ENCODE measurements around the gene SH3TC1.

SH3TC1 gene

DNA sequence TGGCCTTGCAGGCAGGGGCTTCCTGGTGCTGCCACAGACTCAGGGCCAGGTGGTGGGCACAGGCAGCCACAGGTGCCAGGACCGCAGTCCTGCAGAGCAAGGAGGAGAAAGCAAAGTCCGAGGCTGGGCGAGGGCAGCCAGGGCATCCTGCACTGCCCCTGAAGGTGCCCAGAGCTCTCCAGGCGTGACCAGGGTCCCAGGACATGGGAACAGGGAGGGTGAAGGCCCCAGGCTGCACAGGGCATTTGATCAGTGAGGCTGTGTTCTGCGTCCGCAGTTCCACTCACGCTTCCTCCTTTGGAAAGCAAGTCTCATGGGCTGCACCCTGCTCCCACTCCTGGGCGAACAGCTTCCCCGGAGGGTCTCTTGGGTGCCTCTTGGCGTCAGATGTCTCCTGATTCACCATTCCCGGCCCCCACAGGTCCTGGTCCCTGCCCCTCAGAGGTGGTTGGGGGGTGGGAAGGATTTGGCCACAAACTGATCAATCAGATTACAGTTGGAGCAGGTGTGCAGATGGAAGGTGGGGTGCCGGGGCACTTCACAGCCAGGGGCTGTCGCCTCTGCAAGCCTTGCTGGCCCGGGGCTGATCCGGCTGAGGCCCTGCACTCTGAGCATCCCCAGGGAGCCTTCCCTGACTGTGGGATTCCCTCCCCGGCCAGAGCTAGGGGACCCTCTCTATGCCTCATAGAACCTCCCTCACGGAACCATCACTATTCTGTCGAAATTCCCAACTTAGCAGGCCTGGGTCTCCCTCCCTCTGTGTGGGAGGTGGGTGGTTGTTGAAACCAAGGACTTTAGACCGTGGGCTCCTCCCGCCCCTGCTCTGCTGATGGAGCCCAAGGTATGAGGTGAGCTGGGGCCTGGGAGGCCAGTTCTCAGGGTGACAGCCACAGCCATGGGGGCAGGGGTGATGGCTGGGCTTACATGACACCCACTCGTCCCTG lies 3.3 kb downstream of the SH3TC1 start:
- DNase-seq, result no peak

DNA sequence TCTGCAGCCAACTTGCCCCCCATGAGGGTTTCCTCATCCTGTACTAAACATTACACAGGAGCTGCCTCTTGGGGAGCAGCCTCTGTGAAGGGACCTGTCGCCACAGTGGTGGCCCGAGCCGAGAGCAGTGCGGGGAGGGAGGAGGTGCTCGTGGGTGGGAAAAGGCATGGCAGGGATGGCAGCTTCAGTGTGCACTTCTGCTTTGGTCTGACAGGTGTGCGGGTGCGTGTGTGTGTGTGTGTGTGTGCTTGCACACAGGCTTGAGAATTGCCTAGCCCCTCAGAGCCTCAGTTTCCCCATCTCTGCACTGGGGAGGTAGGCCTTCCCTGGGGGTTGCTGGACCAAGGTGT lies 3.9 kb downstream of the SH3TC1 start:
- no peak for DNase-seq

DNA sequence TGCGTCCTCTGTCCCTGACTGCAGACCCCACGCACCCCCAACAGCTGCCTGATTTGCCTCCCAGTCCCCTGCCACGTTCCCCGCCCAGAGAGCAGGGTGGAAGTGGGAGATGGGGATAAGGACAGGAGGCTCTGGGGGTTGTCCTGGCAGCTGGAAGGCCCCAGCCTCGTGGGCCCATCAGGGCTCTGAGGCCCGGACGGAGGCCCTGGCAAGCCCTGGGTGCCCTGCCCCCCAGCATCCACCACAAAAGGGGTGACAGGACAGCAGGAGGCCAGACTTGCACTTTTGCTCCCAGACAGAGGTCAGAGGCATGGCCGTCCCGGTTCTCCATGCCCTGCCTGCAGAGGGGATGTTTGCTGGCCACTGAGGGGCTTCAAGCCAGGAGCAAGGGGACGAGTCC lies 4.7 kb downstream of the SH3TC1 start:
- no peak for DNase-seq

DNA sequence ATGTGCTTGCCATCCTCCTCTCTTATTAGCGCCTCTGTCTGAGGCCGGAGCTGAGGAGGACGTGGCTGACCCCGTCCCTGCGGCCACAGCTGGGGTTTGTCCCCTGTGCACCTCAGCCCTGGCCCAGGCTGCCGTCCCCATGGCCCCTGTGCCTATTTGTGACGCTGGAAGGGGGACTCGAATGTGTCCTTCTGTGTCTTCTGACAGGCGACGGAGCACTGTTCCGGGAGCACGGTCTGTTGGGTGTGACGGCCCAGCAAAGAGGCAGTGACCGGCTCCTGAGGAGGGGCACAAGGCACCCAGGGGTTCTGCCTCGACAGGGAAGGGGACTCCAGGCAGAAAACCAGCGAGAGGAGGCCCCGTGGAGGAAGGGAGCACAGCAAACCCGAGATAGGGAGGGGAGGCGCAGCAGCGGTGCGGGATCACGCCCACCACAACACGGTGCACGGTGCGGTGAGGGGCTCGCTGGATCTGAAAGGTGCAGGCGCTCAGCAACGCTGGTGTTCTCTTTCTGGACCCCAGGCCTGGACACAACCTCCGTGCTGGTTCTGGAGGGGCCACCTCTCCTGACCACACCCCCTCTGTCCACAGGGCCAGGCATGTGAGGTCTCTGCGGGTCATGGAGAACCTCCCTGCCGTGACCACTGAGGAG lies 5.6 kb downstream of the SH3TC1 start:
- DNase-seq, result no peak

DNA sequence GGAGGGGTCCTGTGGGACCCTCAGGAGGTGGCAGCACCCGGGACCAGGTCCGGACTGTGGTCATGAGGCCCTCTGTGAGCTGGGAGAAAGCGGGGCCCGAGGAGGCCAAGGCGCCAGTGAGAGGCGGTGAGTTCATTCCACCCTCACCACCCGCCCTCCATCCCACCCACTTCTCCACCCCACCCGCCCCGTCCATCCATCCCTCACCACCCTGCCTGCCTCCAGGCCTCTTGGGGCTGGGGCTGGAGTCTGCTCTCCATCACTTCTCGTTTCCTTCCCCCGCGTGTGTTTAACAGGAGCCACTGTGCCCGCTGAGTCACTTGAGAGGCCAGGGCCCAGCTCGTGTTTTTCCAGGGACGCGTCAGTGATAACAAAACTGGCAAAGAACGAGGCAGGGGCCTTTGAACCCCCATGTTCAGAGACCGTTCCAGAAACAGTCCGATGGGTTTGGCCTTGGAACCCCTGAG lies 6.2 kb downstream of the SH3TC1 start:
- no peak for DNase-seq

DNA sequence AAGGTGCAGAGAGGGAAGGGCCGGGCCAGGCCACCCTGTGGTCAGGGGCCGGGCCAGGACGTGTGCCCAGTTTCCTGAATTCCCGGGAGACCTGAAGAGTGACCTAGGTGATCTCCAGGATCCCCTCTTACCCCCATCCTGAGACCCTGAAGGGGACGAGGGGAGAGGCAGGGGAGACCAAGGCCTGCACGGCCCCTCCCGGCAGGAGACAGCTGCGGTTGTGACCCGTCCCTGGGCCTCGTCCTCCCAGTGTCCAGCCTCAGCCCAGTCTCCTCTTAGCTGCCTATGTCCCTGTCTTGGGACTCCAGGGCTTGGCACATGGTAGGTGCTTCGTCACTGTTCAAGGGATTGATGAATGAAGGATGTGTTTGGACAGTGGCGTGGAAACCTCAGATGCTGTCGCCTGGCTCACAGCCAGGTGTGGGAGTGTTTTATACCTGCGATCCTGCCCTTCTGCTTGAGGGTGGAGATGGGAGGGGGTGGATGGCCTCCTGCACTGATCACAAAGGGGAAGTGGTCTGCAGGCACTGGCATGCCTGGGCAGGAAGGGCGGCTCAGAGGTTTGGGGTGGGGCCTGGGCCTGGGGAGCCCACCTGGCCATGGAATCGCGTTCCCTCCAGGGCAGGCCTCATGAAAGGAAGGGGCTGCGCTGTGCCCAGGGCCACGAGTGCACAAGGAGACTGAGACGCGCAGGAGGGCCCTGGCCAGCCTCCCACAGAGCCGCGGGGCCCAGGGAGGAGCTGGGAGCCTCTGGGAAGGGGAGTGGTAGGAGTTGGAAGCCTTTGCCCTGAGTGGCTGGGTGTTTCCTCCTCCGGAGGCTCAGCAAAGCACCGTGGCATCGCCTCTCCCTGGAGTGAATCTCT lies 6.9 kb downstream of the SH3TC1 start:
- DNase-seq, result no peak

DNA sequence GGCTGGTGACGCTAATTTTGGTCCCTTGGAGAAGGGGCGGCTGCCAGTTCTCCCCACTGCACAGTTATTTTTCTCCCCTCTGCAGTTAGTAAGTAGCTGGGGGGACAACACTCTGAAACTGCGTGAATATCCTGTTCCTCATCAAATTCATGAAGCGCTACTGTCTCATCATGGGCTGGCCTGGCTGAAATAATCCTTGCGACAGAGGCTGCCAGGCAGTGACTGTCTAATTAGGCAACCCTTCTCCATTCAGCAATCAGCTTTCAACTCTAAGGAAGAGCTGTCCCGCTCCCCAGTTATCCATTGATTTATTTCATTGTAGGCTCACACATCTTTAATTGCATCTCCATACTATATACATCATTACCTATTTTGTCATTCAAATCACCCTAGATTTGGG lies 8.2 kb downstream of the SH3TC1 start:
- no peak for DNase-seq

DNA sequence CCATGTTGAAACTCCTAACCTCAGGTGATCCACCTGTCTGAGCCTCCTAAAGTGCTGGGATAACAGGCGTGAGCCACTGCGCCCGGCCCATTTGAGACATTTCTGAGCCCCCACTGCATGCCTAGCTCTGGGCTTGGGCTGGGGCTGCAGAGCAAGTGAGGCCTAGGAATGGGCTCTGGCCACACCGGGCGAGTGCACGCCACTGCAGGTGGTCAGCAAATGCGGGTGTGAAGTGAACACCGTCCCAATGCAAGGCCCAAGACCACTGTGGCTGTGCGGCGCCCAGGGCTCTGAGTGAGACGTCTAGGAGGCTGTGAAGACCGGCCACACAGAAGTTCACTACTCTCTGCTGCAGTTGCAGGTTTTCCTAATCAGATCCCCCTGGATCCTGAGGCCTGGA lies 9.5 kb downstream of the SH3TC1 start:
- no peak for DNase-seq

DNA sequence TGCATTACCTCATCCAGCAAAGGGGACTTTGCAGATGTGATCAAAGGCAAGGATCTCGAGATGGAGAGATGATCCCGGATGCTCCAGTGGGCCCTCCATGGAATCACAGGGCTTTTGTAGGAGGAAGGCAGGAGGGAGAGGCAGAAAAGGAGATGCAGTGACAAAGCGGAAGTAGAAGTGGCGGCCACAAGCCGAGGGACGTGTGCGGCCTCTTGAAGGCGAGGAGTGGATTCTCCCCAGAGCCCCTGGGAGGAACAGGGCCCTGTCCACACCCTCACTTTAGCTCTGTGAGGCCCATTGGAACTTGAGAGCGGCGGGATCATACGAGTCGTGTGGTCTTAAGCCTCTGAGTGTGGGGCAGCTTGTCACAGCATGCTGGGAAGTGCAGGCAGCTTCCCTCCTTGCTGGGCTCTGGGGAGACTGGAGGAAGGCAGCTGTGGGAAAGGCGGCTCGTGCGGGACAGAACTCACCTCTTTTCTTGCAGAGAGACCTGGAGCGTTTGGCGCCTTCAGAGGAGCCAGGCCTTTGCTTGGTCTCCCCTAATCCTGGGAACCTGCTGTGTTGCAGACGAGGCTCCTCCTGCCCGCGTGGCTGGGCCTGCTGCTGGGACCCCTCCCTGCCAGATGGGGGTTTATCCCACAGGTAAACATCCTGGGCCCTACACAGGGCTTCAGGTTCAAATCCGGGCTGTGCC lies 10.2 kb downstream of the SH3TC1 start:
- DNase-seq, result no peak

DNA sequence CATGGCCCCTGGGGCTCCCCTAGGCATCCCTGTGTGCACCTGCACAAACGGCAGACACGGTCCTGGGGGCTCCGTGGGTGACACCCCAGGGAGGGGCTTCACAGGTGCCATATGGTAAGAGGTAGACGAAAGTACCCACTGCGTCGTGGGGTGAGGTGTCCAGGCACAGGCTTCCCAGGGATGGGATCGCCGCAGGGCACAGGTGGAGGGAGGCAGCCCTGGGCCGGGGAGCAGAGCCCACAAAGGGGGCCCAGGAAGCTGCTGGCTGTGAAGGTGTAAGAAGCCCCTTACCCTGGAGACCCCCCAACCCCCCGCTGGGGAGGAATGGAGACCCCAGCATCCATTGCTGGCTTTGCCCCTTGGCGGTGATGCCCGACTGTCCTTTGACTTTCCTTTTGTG lies 10.9 kb downstream of the SH3TC1 start:
- DNase-seq, result no peak

DNA sequence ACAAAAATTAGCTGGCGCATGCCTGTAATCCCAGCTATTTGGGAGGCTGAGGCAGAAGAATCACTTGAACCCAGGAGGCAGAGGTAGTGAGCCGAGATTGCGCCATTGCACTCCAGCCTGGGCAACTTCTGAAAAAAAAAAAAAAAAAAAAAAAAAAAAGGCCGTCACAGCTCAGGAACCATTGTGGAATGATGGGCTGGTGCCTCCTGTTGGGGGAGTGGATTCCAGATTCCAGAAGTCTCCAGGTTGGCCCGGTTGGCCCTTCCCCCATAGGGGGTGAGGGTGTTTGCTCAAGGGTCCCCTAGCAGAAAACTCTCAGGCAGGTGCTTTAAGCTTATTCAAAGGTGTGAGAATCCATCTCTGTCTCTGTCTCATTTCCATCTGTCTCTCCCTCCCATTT lies 11.5 kb downstream of the SH3TC1 start:
- no peak for DNase-seq

DNA sequence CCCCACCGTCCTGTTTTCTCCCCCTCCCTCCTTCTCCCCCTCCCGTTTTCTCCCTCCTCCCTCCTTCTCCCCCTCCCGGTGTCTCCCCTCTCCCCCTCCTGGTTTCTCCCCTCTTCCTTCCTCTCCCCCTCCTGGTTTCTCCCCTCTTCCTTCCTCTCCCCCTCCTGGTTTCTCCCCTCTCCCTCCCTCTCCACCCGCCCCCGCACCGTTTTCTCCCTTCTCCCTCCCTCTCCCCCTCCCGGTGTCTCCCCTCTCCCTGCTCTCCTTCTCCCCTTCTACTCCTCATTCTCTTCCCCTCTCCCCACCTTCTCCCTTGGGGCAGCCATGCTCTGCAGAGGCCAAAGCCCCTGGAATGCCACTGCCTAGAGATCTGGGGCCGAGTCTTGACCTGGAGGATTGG lies 12.2 kb downstream of the SH3TC1 start:
- no peak for DNase-seq

DNA sequence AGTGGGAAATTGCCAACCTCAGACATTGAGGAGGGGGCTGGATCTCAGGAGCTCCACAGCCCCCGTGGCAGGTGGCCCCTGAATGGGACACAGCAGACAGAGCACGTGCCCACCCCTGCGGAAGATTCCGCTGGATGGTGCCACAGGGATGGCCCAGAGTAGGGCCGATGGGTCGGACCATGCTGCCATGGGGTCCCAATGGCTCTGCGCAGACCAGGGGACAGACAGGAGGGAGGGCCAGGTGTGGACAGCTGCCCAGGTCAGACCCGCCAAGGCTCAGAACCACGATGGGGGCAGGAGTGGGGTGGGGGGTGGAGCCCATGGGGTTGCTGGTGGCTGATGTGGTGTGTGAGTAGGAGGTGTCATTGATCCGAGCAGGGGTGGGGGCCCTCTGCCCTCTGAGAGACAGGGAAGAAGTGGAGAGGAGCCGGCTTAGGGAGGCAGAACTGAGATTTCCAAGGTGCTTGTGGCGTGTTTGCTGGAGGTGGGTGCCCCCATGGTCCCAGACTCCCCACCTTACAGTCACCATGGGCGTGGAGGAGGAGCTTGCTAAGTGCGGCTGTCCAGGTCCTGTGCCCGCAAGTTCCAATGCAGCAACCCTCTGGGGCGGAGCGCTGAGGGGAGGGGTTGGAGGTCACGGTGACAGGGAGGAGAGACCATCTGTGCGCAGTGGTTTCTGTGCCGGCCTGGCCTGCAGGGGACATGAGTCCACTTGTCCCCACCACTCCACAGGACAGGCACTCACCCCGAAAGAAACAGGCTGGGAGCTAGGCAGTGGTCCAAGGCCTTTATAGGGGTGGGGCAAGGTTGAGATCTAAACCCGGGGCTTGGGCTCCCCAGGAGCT lies 12.9 kb downstream of the SH3TC1 start:
- DNase-seq, result no peak

DNA sequence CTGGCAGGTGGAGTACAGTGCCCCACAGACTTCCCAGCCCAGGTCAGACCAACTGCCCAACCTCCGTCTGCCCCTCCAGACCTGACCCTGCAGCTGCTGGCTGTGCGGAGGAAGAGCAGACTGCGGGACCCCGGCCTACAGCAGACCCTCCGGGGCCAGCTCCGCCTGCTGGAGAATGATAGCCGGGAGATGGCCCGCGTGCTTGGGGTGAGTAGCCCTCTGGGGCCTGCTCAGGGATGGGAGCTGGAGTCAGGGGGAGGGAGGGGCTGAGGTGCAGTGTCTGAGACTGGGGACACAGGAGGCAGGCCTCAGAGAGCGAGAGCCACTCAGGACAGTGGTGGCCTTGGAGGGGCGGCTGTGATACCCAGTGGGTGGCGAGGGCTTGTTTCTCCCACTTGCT lies 13.5 kb downstream of the SH3TC1 start:
- DNase-seq, result no peak

DNA sequence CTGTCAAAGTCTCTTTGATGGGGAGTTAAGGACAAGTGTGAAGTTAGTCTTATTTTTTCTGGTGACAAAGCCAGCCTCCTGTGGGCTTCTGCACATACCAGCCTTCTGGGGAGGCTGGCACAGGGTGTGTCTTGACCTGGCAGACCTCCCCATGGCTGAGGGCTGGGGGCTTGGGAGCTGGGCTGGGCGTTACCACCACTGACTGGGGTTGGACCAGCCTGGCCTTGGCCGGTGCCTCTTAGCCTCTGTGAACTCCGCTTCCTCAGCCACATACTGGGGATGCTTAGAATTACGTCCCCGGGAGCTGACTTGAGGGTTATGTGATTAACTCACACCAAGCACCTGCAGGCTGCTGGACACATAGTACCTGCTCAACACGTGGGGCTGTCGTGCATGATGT lies 14.0 kb downstream of the SH3TC1 start:
- no peak for DNase-seq

DNA sequence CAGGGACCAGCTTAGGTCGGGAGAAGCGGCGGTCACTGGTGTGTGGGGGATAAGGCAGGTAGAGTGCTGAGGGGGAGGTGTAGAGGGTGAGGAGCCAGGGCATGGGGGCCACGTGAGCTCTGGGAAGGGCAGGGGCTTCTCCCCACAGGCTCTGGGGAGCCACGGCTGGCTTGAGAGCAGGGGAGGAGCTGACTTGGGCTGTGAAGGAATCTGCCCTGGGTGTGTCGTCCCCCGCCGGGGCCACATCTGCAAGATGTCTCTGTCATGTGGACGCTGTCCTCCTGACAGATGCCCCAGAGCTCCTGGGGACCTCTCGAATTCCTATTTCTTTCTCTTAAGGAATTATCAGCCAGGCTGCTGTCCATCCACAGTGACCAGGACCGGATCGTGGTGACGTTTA lies 15.0 kb downstream of the SH3TC1 start:
- no peak for DNase-seq

DNA sequence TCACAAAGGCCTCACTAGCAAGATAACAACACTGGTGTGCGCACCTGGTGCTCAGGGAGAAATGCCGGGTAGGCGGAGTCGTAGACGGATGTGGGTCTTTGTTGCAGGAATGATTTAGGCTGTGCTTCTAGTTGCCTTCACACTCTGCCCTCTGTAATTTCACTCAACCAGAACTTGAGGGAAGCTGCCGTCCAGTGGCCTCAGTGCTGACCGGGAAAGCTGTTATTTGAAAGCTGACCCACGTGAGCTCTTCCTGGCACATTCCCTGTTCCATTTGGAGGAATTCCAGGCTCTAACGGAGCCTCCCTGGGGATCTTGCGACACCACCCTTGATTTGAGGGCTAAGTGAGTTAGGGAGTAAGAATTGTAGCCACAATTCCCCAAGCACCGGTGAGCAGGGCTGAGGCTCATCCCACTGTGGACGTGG lies 15.9 kb downstream of the SH3TC1 start:
- DNase-seq, result no peak

DNA sequence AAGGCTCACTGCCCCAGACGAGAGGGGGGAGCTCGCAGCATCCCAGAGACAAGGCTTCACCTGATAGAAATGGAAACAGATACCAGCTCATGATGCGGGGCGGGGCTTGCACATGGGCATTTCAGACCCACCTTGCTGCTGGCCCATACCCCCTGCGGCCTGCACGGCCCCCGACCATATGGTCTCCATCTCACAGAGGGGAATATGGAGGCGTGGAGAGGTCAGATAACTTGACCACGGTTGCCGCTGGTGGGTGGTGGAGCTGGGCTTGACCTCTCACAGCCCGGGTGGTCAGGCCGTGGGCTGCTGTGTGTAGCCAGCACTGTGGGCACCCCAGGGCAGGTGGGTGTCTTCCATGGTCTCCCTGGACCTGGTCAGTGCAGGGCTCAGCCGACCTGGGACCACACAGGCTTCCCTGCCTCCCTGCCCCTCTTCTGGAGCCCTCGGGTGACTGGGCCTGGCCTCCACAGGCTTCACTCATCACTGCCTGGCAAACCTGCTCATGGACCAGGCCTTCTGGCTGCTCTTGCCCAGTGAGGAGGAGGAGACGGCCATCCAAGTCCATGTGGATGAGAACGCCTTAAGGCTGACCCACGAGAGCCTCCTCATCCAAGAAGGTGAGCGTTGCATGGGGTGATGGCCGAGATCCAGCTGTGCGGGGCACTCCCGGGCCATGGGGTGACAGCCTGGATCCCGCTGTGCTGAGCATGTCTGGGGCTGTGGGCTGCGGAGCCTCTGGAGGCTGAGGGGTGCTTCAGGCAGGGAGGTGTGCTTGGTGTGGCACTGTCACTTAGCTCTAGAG lies 16.8 kb downstream of the SH3TC1 start:
- DNase-seq, result no peak

DNA sequence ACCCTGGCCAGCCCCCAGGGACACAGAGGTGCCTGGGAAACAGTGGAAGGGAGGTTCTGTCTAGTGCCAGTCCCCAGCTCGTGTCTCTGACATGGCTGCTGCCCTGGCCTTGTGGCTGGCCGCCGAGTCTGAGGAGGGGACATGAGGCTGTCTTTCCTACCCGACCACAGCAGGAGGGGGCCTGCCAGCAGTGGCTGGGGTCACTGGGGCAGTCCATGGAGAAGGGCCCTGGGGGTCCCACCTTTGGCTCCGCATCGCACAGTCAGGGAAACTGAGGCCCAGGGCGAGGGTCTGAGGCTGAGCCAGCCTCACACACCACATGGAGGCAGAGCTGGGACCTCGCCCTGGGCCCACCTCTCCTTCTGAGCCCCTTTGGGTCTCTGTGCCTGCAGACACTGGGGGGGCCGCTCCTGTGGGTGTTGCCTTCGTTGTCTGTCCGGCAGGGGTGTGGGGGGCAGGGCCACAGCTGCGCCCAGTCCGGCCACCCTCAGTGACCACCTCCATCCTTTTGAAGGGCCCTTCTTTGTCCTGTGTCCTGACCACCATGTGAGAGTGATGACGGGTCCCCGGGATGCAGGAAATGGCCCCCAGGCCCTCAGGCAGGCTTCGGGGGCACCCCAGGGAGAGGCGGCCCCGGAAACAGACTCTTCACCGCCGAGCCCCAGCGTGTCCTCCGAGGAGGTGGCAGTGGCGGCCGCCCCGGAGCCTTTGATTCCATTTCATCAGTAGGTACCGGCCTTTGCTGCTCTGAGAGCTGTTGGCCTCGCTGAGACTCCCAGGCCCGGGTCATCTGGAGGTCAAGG lies 17.6 kb downstream of the SH3TC1 start:
- DNase-seq, result no peak

DNA sequence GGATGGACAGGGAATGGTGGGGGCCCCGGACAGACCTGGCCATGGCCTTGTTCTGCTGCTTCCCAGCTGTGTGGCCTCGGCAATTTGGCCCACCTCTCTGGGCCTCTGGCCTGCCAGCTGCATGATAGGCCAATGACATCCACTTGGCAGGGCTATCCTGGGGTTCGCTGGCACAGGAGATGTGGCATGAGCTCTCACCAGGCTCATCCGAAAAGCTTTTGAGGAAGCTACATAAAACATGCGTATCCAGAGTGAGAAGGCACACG lies 18.1 kb downstream of the SH3TC1 start:
- DNase-seq, result no peak
